ENCODE results near the gene PPFIA1. TPM values are rescaled to one million over a fixed set of nuclear protein-coding genes. Genes with fewer than 3 reads are reported as not detected.
A peak's percentile ranks its signal among the peaks of the same experiment; 100 is the strongest.

PPFIA1 gene
- total and polyA plus RNA-seq, 2 of the 8 experiments (the other 6 are each of a cell fraction or from before 2014, with no cell fraction given): 44.3 to 73.5 TPM

GRCh38 chr11:70400643-70401042 lies 130.2 kb downstream of the PPFIA1 start:
- no peak overlapping the region; a peak in 1 of 8 replicates for H3K4me3 ChIP-seq (ENCODE audit: extremely low read depth in 1 of 4, insufficient read depth in 2 of 4, low read depth in 3 of 4, low read length in 4 of 4)
- POLR2A ChIA-PET (ENCODE audit: partially characterized antibody): interaction anchor here (0.9 to 1.6 kb wide), 3 partner anchors 12 to 17 kb away, joined by 3 to 8 read pairs (median 3); no protein-coding TSS in a partner anchor
- TF ChIP-seq KDM1A (IDR thresholded peaks at IDR 0.05; ENCODE audit: borderline replicate concordance, low read length) (no peak), EP300 (IDR thresholded peaks at IDR 0.05; ENCODE audit: borderline replicate concordance in 1 of 2, low read depth in 2 of 2, low read length in 2 of 2) (no peak), CHD1 (IDR thresholded peaks at IDR 0.05; ENCODE audit: low read depth, low read length) (no peak), SP1 (IDR thresholded peaks at IDR 0.05; ENCODE audit: low read depth, low read length) (no peak), FOSL1 (IDR thresholded peaks at IDR 0.05; ENCODE audit: insufficient read depth, low read depth, low read length) (no peak), ATF2 (IDR thresholded peaks at IDR 0.05; ENCODE audit: low read length) (no peak), TAF1 (IDR thresholded peaks at IDR 0.05; ENCODE audit: low read depth, low read length) (no peak), ASH2L (IDR thresholded peaks at IDR 0.05; ENCODE audit: low read length) (no peak), KDM5A (IDR thresholded peaks at IDR 0.05; ENCODE audit: low read length) (no peak), CREB1 (IDR thresholded peaks at IDR 0.05) (no peak), POLR2AphosphoS5 (IDR thresholded peaks at IDR 0.05; ENCODE audit: low read depth, low read length) (no peak), TBP (IDR thresholded peaks at IDR 0.05; ENCODE audit: low read depth, low read length) (no peak), NRF1 (IDR thresholded peaks at IDR 0.05; ENCODE audit: low read depth, low read length) (no peak)

More at GRCh38 chr11:70400643-70401042, 130.2 kb downstream of the PPFIA1 start:
- Histone ChIP-seq H3K27ac (ENCODE audit: low read depth, low read length) (0 out of 2 replicates have a peak overlapping the region, but pooled peaks have one; percentile 43), H2AK5ac (ENCODE audit: low read depth, low read length) (no peak overlapping the region), H2BK12ac (ENCODE audit: low read depth, low read length) (no peak overlapping the region), H3K9ac (replicated peaks in 1 of 4; ENCODE audit: extremely low read depth in 1 of 4, low read depth in 3 of 4, low read length in 3 of 4) (no peak overlapping the region; a peak in 1 of 7 replicates), H3K27me3 (replicated peaks in 1 of 4; ENCODE audit: control insufficient read depth in 3 of 4, extremely low read depth in 1 of 4, insufficient read depth in 3 of 4, low read length in 3 of 4) (no peaks in the 10 kb centered on the region), H2BK5ac (ENCODE audit: low read depth, low read length) (no peak overlapping the region), H2AFZ (ENCODE audit: low read length) (no peak overlapping the region), H4K8ac (ENCODE audit: extremely low read depth, insufficient read depth, low read length) (no peak overlapping the region), H3K56ac (replicated peaks; ENCODE audit: insufficient read length, low read depth, low read length) (no peak overlapping the region), H3K79me2 (ENCODE audit: control insufficient read depth in 1 of 2, insufficient read depth in 2 of 2, low read length in 2 of 2) (peaks cover 19 to 84% of the 10 kb centered on the region in 2 experiments), H3K79me1 (ENCODE audit: low read depth, low read length) (peaks cover 19% of the 10 kb centered on the region), H2BK20ac (ENCODE audit: low read length) (no peak overlapping the region), H3K9me3 (ENCODE audit: insufficient read depth in 2 of 2, low read depth in 1 of 2, low read length in 1 of 2) (no peaks in the 10 kb centered on the region), H3K4me1 (replicated peaks in 1 of 4; ENCODE audit: control insufficient read depth in 3 of 4, insufficient read depth in 4 of 4, low read length in 3 of 4) (peaks cover 5 to 10% (median 9%) of the 10 kb centered on the region in 4 experiments), H4K5ac (ENCODE audit: insufficient read length, low read depth, low read length) (no peak overlapping the region), H2BK120ac (replicated peaks; ENCODE audit: low read depth, low read length) (no peak overlapping the region), H3K14ac (ENCODE audit: insufficient read length) (no peak overlapping the region), H4K91ac (replicated peaks; ENCODE audit: insufficient read length, low read length) (no peak overlapping the region), H3K23ac (ENCODE audit: insufficient read length) (no peak overlapping the region), H3K23me2 (ENCODE audit: low read depth, low read length) (peaks cover 17% of the 10 kb centered on the region), H3K4me2 (ENCODE audit: insufficient read depth in 1 of 2, low read depth in 2 of 2, low read length in 2 of 2) (peak overlapping the region in 1 of 2 experiments; percentile 99; a peak in 2 of 4 replicates), H4K20me1 (replicated peaks in 1 of 2; ENCODE audit: control insufficient read depth in 1 of 2, insufficient read depth in 2 of 2, low read length in 2 of 2) (peaks cover 19 to 23% of the 10 kb centered on the region in 2 experiments), H2BK15ac (ENCODE audit: low read length) (no peak overlapping the region), H3K4ac (replicated peaks; ENCODE audit: insufficient read length, low read depth, low read length) (peak overlapping the region; percentile 95), H3K18ac (ENCODE audit: extremely low read depth, low read length) (no peak overlapping the region), H3K36me3 (ENCODE audit: control insufficient read depth in 2 of 4, insufficient read depth in 4 of 4, low read length in 3 of 4) (peaks cover 0 to 12% (median under 1%) of the 10 kb centered on the region in 4 experiments; a peak in 3 of 8 replicates)
- DNase-seq (ENCODE audit: low read depth in 1 of 2, low spot score in 2 of 2) (no peak), FAIRE-seq (no peak)
- CTCF ChIA-PET (ENCODE audit: partially characterized antibody): interaction anchor here (1.0 to 1.6 kb wide), 3 partner anchors 11 to 399 kb away, joined by 3 read pairs; no protein-coding TSS in a partner anchor
- 76% methylated on average over 8 of the region's 8 CpGs; no CpG with 5 or more reads in 1 of the 2 experiments for WGBS, 2 experiments (ENCODE audit: extremely low coverage in 1 of 2, insufficient coverage in 1 of 2, insufficient read length in 1 of 2, insufficient replicate concordance in 2 of 2, low coverage in 1 of 2, low lambda C conversion rate in 2 of 2, missing lambda C conversion rate in 1 of 2)

All from H1 (cell line).